Endothelial cell of umbilical vein (primary cell): ENCODE data around the gene FAM50B. TPM values are rescaled to one million over a fixed set of nuclear protein-coding genes. Genes with fewer than 3 reads are reported as not detected.

Source experiments
- BruUV-seq: library from RNA; stranded (reverse); fragments of 400-500 nt; replicated peaks from 2 replicates; lab custom pipeline; 2021; lab: Mats Ljungman, UMichigan
- CTCF ChIA-PET: fragments of 300-600, 350-600 bp; sonication (Branson Sonifier 250); formaldehyde crosslinking; loops from one replicate; lab custom pipeline; 2021; ENCODE audit warnings: antibody characterized with exemption, inconsistent platforms; lab: Charles Lee
- POLR2A ChIA-PET: fragments of 300-600, 350-600 bp; sonication (Branson Sonifier 250); formaldehyde crosslinking; loops from one replicate; lab custom pipeline; 2021; ENCODE audit warnings: antibody characterized with exemption, inconsistent platforms; lab: Charles Lee
- DNase-seq: peaks from one replicate; pipeline ENCODE4 v3.0.0-alpha.2; 2011; ENCODE audit warnings: low read depth, low spot score
- FAIRE-seq: peaks from 2 replicates; lab custom pipeline; 2011; peaks lifted over from hg19 to GRCh38; lab: Jason Lieb, UNC
- H2AFZ ChIP-seq: 2 replicates; pipeline ENCODE4 v1.6.0; 2012; ENCODE audit warnings: low read depth, low read length, control low read depth, inconsistent platforms
- H3K27ac ChIP-seq: 2 replicates; pipeline ENCODE4 v1.5.1; 2011; ENCODE audit warnings: low read depth, mild to moderate bottlenecking, control low read depth, low read length, moderate library complexity; ENCODE audit not compliant: insufficient read depth
- H3K27me3 ChIP-seq, 2 experiments: 2 replicates each; pipeline versions ENCODE4 v1.6.0 to v1.6.1; 2011; ENCODE audit warnings: low read length in 2 of 2, mixed read lengths in 1 of 2; ENCODE audit not compliant: control insufficient read depth in 2 of 2, insufficient read depth in 2 of 2
- H3K36me3 ChIP-seq, 2 experiments: 2 replicates in 1 of 2; 3 replicates in 1 of 2; pipeline ENCODE4 v1.5.1; 2011; ENCODE audit warnings: low read length in 2 of 2, mild to moderate bottlenecking in 1 of 2, moderate library complexity in 1 of 2; ENCODE audit not compliant: control insufficient read depth in 2 of 2, insufficient read depth in 2 of 2; ENCODE audit errors: extremely low read depth in 1 of 2
- H3K4me1 ChIP-seq: 3 replicates; pipeline ENCODE4 v1.5.1; 2011; ENCODE audit warnings: mild to moderate bottlenecking, low read length; ENCODE audit not compliant: control insufficient read depth, insufficient read depth; ENCODE audit errors: extremely low read depth
- H3K4me2 ChIP-seq: 2 replicates; pipeline ENCODE4 v1.6.1; 2011; ENCODE audit warnings: low read length, control low read depth, mixed read lengths; ENCODE audit not compliant: insufficient read depth
- H3K4me3 ChIP-seq, 3 experiments: fragments of 200-600 bp in 1 of 3; sonication (generic), shearing (Covaris generic) in 1 of 3; replicated peaks in 1 of 3; 2 replicates each; pipeline ENCODE4 v1.5.1; 2011 to 2016; ENCODE audit warnings: control low read depth in 3 of 3, low read length in 3 of 3, mild to moderate bottlenecking in 2 of 3, inconsistent platforms in 1 of 3, low read depth in 1 of 3, moderate library complexity in 1 of 3; ENCODE audit not compliant: insufficient read depth in 1 of 3
- H3K79me2 ChIP-seq: 2 replicates; pipeline ENCODE4 v1.6.0; 2012; ENCODE audit warnings: low read length, inconsistent platforms; ENCODE audit not compliant: control insufficient read depth, insufficient read depth
- H3K9ac ChIP-seq: replicated peaks from 2 replicates; pipeline ENCODE3; 2011; ENCODE audit warnings: low read length, control low read depth; ENCODE audit not compliant: insufficient read depth; ENCODE audit errors: extremely low read depth
- H3K9me1 ChIP-seq: replicated peaks from 3 replicates; pipeline ENCODE4 v1.6.0; 2011; ENCODE audit warnings: mild to moderate bottlenecking, low read length; ENCODE audit not compliant: control insufficient read depth, insufficient read depth; ENCODE audit errors: extremely low read depth
- H3K9me3 ChIP-seq: replicated peaks from 2 replicates; pipeline ENCODE4 v1.5.1; 2012; ENCODE audit warnings: low read length, inconsistent platforms; ENCODE audit not compliant: control insufficient read depth, insufficient read depth
- H4K20me1 ChIP-seq: replicated peaks from 2 replicates; pipeline ENCODE3; 2011; ENCODE audit warnings: mild to moderate bottlenecking, low read length; ENCODE audit not compliant: control insufficient read depth, insufficient read depth; ENCODE audit errors: extremely low read depth
- EZH2 ChIP-seq: IDR thresholded peaks from 2 replicates; pipeline ENCODE4 v1.6.1; 2012; ENCODE audit warnings: borderline replicate concordance, low read depth, mild to moderate bottlenecking, moderate library complexity, low read length, inconsistent platforms; ENCODE audit not compliant: severe bottlenecking
- FOS ChIP-seq: IDR thresholded peaks from 2 replicates; pipeline ENCODE4 v1.6.1; 2011; ENCODE audit warnings: mild to moderate bottlenecking, low read length, moderate library complexity, borderline replicate concordance; ENCODE audit not compliant: insufficient read depth
- GATA2 ChIP-seq: IDR thresholded peaks from 2 replicates; pipeline ENCODE4 v1.7.0; 2011; ENCODE audit warnings: low read depth, mild to moderate bottlenecking, moderate library complexity, mixed read lengths, low read length; ENCODE audit not compliant: insufficient read length, insufficient read depth
- JUN ChIP-seq: IDR thresholded peaks from 2 replicates; pipeline ENCODE4 v1.6.1; 2011; ENCODE audit warnings: borderline replicate concordance, low read depth; ENCODE audit not compliant: insufficient read length, insufficient read depth
- MYC ChIP-seq: IDR thresholded peaks from one replicate; pipeline ENCODE4 v1.6.1; 2011; ENCODE audit warnings: mild to moderate bottlenecking, low read depth, low read length
- POLR2A ChIP-seq: IDR thresholded peaks from 2 replicates; pipeline ENCODE4 v1.6.1; 2012; ENCODE audit warnings: low read depth, mild to moderate bottlenecking, control low read depth, low read length
- POLR2AphosphoS5 ChIP-seq: IDR thresholded peaks from 2 replicates; pipeline ENCODE4 v1.6.1; 2012; ENCODE audit warnings: low read depth, mild to moderate bottlenecking, control low read depth, low read length, moderate library complexity; ENCODE audit not compliant: insufficient read depth
- dilution Hi-C: fragments of 300-500 bp; cut with MboI; formaldehyde crosslinking; loops from one replicate; pipeline ENCODE4 v1.15.0; 2019; ENCODE audit warnings: low sequenced_read_pairs; ENCODE audit not compliant: extremely low pct_ligation_motif_present
- intact Hi-C: fragments of 100-400 bp; cut with micrococcal nuclease; formaldehyde crosslinking; loops from one replicate; pipeline ENCODE4 v1.10.0; 2022
- polyA plus RNA-seq, 4 experiments: library from polyadenylated mRNA; depleted of rRNA in 3 of 4; stranded (reverse) in 3 of 4; unstranded in 1 of 4; fragments of >200 nt; gene quantifications; 2 replicates each; pipeline versions ENCODE4 v1.2.1 to v1.2.3, GENCODE V29; 2011 to 2012; ENCODE audit warnings: missing spikeins in 1 of 4
- total RNA-seq: library from RNA; stranded (reverse); gene quantifications from 2 replicates; pipeline ENCODE4 v1.2.3, GENCODE V29; 2021
- TF ChIP-seq, protein P1 (sequence below): IDR thresholded peaks from 2 replicates; pipeline ENCODE4 v1.6.1; 2011; ENCODE audit not compliant: insufficient read depth, insufficient read length
- TF ChIP-seq, protein P2 (sequence below), 2 donors: IDR thresholded peaks; 1 replicate in 1 of 2; 2 replicates in 1 of 2; pipeline ENCODE4 v1.5.1; 2011; ENCODE audit warnings: low read length in 2 of 2, mild to moderate bottlenecking in 2 of 2, moderate library complexity in 2 of 2, control low read depth in 1 of 2, inconsistent platforms in 1 of 2, low read depth in 1 of 2; ENCODE audit not compliant: insufficient read depth in 1 of 2; ENCODE audit errors: extremely low read depth in 1 of 2

FAM50B gene
- total and polyA plus RNA-seq, 2 donors (not counting 3 experiments of a cell fraction or from before 2014, with no cell fraction given) = 10.0 to 14.1 TPM

DNA sequence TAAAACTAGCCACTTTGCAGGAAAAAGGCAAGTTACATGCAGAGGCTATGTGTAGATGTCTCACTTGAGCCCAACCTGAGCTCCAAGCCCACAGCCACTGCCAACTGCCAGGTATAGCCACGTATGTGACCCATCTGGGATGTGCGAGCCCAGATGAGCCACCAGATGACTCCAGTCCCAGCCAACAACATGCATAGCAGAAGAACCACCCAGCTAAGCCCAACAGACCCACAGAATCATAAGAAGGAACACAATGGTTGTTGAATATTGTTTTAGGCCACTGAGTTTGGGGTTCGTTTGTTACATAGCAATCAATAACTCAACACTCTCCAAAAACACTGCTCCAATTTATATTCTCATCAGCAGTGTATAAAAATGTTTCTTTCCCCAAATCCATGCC is 16.3 kb downstream of the FAM50B start:
- no peaks in the 10 kb centered on the region for H3K79me2 ChIP-seq
- POLR2A ChIA-PET = no interaction called here
- no peaks in the 10 kb centered on the region for H3K36me3 ChIP-seq
- TF ChIP-seq, protein P1, sequence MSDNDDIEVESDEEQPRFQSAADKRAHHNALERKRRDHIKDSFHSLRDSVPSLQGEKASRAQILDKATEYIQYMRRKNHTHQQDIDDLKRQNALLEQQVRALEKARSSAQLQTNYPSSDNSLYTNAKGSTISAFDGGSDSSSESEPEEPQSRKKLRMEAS = no peak
- TF ChIP-seq MYC = no peak
- no peak for TF ChIP-seq GATA2
- TF ChIP-seq JUN = no peak
- no peak for TF ChIP-seq FOS
- TF ChIP-seq POLR2AphosphoS5 = no peak
- TF ChIP-seq, protein P2, sequence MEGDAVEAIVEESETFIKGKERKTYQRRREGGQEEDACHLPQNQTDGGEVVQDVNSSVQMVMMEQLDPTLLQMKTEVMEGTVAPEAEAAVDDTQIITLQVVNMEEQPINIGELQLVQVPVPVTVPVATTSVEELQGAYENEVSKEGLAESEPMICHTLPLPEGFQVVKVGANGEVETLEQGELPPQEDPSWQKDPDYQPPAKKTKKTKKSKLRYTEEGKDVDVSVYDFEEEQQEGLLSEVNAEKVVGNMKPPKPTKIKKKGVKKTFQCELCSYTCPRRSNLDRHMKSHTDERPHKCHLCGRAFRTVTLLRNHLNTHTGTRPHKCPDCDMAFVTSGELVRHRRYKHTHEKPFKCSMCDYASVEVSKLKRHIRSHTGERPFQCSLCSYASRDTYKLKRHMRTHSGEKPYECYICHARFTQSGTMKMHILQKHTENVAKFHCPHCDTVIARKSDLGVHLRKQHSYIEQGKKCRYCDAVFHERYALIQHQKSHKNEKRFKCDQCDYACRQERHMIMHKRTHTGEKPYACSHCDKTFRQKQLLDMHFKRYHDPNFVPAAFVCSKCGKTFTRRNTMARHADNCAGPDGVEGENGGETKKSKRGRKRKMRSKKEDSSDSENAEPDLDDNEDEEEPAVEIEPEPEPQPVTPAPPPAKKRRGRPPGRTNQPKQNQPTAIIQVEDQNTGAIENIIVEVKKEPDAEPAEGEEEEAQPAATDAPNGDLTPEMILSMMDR (IDR thresholded peaks at IDR 0.05; ENCODE audit: extremely low read depth in 1 of 2, insufficient read depth in 1 of 2, low read depth in 1 of 2, low read length in 2 of 2) = no peak
- no peak for TF ChIP-seq POLR2A
- TF ChIP-seq EZH2 = no peak
- H4K20me1 ChIP-seq = no peaks in the 10 kb centered on the region
- no peak overlapping the region for H3K4me2 ChIP-seq
- H3K4me3 ChIP-seq = no peak overlapping the region
- H2AFZ ChIP-seq = no peak overlapping the region
- no peaks in the 10 kb centered on the region for H3K27me3 ChIP-seq
- DNase-seq = no peak
- no peak overlapping the region for H3K27ac ChIP-seq
- CTCF ChIA-PET = interaction anchor here (0.8 to 1.5 kb wide), 3 partner anchors 8 to 33 kb away, joined by 3 to 4 read pairs (median 3); no protein-coding TSS in a partner anchor
- H3K9ac ChIP-seq = no peak overlapping the region
- H3K9me1 ChIP-seq = no peaks in the 10 kb centered on the region
- H3K9me3 ChIP-seq = no peaks in the 10 kb centered on the region
- intact Hi-C loops (no loop called here), dilution Hi-C loops (no loop called here)
- H3K4me1 ChIP-seq = no peaks in the 10 kb centered on the region
- no TSS peak for BruUV-seq
- FAIRE-seq = no peak
